Endometrial microvascular endothelial cells (primary cell): ENCODE measurements around the gene PSTPIP2. TPM values are rescaled to one million over a fixed set of nuclear protein-coding genes. Genes with fewer than 3 reads are reported as not detected.
"Not testable (repeated sequence)": the region's sequence is repeated elsewhere in the genome, so short reads cannot be mapped to it uniquely, and the experiment has no call there.

Experiments used
- in situ Hi-C: cut with HindIII; loops from 2 replicates; pipeline ENCODE4 v1.10.0; 2017; ENCODE audit warnings: low sequenced_read_pairs, low pct_unique_long_range_greater_than_20kb; ENCODE audit errors: inconsistent ontology term
- total RNA-seq: library from RNA; depleted of rRNA; stranded (reverse); fragments of >200 nt; gene quantifications from one replicate; pipeline ENCODE4 v1.2.3, GENCODE V29; 2015; ENCODE audit errors: inconsistent ontology term

Gene PSTPIP2, protein sequence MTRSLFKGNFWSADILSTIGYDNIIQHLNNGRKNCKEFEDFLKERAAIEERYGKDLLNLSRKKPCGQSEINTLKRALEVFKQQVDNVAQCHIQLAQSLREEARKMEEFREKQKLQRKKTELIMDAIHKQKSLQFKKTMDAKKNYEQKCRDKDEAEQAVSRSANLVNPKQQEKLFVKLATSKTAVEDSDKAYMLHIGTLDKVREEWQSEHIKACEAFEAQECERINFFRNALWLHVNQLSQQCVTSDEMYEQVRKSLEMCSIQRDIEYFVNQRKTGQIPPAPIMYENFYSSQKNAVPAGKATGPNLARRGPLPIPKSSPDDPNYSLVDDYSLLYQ
- total RNA-seq = 6.8 TPM

DNA sequence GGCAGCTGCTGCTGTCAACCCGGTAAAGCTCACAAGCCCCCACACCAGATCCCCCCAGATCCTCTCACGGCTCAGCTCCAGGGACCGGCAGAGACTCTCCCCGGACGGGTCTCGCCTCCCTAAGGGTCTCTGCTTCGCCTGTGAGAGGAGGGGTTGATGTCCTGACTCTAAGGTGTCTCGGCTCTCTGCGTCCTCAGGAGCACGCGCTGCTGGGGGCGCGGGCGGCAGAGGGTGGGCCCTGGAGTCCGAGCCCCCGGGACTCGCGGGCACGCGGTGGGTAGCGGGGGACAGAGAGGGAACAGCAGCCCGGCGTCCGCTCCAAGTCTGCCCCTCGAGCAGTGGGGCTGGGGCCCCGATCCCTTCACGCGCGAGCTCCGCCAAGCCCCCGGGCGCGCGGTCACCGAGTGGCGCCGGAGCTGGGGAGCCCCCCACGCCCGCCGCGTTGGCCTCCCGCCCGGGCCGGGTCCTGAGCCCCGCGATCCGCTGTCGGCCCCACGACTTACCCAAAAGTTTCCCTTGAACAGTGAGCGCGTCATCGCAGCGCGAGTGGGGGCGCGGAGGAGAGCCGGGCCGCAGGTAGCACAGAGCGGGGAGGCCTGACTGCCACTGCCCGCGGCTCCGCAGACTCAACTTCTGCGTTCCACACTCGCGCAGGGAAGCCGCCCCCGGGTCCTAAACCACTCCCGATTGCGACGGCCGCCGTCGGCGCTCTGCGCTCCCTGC, at the start of gene PSTPIP2:
Gene PSTPIP2, minus strand, starts transcription at position 608 of the 723 bp plus-strand sequence. Its CDS starts 72 bp downstream, at position 536.
- in situ Hi-C loops = no loop called here

DNA sequence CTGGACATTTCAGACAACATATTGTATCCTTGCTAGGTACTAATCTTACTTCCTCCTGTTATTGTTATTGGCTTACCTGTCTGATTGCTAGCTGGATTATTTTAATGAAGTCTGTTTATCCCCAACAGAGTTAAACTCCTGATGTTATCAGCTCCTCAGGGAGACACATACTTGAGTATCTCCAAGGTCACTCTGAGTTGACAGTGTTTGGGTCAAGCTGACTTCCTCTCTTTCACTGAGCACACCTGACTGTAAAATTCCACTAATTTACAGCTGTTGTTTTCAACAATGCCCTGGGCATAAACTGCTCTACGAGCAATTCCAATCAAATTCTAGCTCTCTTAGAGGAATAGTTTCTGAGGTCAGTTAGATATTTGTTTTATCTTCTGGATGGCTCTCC, 41.7 kb upstream of the PSTPIP2 start:
- in situ Hi-C loops = no loop called here

DNA sequence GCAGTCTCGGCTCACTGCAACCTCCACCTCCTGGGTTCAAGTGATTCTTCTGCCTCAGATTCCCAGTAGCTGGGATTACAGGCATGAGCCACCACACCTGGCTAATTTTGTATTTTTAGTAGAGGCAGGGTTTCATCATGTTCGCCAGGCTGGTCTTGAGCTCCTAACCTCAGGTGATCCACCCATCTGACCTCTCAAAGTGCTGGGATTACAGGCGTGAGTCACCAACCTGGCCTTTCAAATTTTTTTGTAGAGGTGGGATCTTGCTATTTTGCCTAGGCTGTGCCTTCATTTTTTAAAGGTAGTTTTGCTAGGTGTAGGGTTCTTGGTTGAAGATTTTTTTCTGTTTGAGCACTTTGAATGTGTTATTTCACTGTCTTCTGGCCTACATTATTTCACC, 38.3 kb upstream of the PSTPIP2 start:
- in situ Hi-C loops = no loop called here

DNA sequence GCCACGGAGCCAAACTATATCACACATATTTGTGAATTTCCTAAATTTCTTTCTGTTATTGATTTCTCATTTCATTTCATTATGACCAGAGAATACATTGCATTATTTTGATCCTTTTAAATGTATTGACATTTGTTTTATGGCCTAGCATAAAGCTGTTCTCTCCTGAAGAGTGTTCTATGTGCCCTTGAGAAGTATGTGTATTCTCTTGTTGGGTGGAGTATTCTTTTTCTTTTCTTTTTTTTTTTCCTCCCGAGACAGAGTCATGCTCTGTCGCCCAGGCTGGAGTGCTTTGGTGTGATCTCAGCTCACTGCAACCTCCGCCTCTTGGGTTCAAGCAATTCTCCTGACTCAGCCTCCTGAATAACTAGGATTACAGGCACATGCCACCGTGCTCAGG, 37.3 kb upstream of the PSTPIP2 start:
- in situ Hi-C loops = no loop called here

DNA sequence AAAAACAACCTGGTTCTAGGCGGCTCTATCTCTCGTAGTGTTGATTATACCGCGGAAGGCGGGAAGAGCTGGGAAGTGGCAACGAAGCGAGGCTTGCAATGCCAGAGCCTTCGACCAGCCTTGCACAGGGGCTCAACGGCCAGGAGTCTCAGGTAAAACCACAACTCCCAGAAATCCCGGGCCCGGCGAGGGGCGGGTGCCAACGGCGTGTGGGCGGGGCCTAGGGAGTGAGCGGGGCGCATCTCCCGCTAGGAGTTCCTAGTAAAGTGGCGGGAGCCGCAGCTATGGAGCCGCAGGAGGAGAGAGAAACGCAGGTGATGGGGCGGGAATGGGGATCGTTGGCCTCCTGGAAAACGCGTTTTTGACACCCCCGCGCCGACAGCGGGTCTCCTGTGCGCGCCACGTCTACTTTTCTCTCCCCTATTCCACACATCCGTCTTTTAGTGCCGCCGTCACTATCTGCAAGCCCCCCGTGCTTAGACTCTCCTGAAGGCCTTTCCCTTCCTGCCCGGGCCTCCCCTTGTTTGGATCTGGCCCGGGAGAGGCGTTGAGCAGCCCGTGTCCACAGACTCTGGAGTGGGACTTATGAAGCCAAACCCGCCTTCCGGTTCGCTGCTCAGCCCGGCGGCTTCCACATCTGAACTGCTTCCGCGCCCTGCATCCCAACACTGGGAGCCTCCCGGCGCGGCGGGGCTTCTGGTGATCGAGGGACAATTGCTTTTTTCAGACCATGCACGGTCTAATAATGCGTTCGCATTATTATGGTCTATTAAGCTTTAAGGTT, 32.3 kb upstream of the PSTPIP2 start, which contains the start of gene HAUS1:
Gene HAUS1, plus strand, starts transcription at position 258 of the 784 bp plus-strand sequence. Its CDS starts 27 bp downstream, at position 285.
- in situ Hi-C loops = no loop called here

DNA sequence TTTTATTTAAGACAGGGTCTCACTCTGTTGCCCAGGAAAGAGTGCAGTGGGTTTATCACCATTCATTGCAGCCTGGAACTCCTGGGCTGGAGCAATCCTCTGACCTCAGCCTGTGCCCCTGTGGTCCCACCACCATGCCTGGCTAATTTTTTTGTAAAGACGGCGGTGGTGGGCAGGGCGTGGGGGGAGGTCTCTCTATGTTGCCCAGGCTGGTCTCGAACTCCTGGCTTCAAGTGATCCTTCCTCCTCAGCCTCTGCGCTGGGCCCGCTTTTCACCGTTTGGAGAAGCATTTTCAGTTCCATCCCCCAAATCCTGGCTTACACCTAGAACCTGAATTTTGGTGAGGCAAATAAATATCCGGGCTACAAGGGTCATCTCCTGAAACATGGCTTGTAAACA, 27.4 kb upstream of the PSTPIP2 start:
- in situ Hi-C loops = no loop called here

DNA sequence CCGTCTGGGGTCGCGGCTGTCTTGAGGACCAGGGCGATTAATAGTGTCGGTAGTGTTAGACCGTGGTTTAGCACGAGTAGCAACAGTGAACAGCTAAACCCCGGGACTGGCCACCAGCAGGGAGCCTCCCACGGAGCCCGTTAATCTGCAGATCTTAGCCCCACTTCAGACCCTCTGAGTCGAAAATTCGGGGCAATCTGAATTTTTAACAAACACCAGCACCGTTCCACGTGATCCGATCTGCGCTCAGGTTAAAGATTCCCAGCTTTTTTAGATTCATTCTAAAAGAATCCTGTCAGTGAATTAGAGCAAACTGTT, 26.5 kb upstream of the PSTPIP2 start:
- in situ Hi-C loops = no loop called here

DNA sequence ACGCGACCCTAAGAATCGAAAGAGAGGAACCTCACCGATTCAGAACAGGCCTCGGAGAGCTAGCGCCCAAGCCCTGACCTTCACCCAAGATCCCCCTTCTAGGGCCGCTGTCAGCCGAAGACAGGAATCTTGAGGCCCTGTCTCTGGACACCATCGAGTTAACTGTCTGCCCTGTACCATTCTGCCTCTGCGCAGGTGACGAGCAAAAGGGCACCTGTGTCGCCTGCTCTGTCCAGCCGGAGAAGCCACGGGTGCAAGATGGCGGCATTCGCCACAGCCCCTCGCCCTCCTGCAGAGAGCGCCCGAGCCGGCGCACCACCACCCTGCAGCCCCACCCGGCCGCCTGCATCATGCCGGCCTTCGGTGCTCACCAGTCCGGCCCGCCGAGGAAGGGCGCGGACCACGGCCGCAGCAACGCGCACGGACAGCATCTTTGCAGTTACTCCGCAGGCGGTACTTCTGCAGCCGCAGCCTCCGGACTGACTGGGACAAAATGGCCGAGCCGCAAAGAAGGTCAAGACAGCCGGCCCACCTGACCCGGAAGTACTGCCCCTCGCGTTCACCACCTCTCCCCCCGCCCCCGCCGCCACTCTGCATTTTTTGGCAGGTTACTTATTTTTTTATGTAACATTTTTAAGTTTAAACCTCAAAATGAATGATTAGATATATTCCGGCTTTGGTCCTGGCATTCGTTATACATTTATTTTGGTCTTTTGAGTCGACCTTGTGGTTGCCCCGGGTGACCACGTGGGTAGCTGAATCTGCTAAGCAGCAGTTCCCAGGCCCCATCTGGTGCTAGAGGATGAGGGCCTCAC, 25.9 kb upstream of the PSTPIP2 start, which contains the start of gene ATP5F1A:
Gene ATP5F1A, minus strand, starts transcription at position 496 of the 815 bp plus-strand sequence. Its CDS starts 65 bp downstream, at position 431.
- in situ Hi-C loops = no loop called here

DNA sequence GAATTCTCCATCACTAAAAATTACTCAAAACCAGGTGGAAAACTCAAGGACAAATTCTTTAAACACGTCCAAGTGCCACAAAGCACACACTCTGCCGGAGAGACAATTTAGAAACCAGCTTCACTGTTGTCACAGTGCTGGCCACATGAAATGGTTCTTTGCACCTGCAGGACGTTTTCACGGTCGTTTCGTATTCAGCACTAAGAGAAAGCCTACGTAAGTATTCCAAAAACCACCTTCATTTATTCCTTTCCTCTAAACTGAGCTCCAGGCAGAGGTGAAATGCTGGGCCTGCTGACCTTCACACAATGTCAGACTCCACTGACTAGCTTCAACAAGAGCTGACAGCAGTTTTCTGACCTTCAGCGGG, 25.4 kb upstream of the PSTPIP2 start:
- in situ Hi-C loops = no loop called here

DNA sequence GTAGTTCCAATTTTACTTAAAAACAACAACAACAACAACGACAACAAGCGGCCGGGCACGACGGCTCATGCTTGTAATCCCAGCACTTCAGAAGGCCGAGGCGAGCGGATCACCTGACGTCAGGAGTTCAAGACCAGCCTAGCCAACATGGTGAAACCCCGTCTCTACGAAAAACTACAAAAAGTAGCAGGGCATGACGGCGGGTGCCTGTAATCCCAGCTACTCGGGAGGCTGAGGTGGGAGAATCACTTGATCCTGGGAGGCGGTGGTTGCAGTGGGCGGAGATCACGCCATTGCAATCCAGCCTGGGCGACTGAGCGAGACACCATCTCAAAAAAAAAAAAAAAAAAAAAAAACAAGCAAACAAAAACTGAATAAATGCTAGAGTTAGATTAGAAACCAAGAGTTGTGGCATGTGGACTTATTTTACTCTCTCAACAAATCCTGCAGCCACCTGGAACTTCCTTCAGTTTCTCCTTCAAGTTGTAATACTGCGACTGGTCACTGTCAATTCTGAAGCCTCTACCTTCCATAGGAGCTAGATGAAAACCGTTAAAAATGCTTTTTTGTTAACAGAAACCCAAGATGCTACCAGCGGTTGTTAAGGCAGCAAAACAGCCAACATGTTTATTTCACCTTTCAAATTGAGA, 24.7 kb upstream of the PSTPIP2 start:
- in situ Hi-C loops = no loop called here

DNA sequence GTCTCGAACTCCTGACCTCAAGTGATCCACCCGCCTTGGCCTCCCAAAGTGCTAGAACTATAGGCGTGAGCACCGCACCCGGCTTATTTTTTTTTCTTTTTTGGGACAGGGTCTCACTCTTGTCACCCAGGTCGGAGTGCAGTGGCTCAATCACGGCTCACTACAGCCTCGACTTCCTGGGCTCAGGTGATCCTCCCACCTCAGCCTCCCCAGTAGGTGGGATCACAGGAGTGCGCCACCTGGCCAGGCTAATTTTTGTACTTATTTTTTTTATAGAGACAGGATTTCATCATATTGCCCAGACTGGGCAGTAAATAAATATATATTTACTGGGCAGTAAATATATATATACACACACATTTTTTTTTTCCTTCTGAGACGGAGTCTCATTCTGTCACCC, 23.5 kb upstream of the PSTPIP2 start:
- in situ Hi-C loops = no loop called here

DNA sequence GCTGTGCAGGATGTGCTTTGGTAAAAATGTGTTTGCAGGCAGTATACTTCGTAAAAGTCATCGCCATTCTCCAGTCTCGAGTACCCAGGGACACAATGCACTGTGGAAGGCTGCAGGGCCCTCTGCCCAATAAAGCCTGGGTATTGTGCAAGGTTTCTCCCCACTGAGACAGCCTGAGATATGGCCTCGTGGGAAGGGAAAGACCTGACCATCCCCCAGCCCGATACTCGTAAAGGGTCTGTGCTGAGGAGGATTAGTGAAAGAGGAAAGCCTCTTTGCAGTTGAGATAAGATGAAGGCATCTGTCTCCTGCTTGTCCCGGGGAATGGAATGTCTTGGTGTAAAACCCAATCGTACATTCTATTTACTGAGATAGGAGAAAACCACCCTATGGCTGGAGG, 16.4 kb upstream of the PSTPIP2 start:
- in situ Hi-C loops = not testable (repeated sequence)

DNA sequence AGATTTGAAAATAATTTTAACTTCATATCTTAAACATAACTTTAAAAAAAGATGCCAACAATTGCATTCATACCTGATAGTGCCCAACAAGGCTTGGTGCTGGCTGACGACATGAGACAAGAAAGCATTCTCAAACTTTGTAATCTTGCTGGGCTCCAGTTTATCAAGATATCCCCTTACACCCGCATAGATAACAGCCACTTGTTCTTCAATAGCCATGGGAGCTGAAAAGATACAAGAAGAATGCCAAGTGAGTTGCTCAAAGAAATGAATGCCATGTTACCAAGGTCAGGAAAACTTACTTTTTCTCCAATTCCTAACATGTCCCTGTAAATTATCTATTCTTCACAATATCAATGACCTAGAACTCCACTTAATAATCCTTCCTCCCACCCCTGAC, 12.4 kb upstream of the PSTPIP2 start:
- in situ Hi-C loops = no loop called here

DNA sequence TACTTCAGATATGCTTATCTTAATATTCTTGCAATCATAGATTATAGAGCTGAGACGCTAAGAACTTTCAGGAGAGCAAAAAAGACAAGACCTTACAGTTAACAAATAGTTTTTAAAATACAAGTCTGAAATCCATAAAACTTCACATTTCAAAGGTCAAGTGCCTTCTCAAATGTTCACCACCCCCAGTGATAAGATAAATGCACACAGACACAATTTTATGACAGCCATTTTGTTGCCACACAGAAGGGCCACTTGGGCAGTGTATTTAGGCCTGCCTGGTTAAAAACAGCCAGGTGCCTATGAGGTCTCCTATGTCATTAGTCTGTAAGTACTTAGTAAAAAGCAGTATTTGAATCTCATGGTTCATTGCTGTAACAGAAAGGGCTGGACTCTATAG, 8.1 kb upstream of the PSTPIP2 start:
- in situ Hi-C loops = no loop called here

DNA sequence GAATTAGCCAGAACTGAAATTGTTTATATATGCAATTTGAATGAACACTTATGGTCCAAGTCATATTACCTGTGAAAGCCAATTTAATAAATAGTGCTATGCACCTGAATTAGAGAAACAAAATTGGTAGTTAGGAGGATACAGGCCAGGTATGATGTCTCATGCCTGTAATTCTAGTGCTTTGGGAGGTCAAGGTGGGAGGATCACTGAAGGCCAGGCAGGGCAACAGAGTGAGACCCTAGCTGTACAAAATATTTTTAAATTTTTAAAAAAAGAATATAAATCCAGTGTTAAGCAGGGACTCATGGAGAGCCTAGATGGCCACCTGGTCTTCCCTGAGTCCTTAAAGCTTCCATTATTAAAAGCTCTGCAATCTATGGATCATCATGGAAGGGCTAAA, 7.3 kb upstream of the PSTPIP2 start:
- in situ Hi-C loops = no loop called here

DNA sequence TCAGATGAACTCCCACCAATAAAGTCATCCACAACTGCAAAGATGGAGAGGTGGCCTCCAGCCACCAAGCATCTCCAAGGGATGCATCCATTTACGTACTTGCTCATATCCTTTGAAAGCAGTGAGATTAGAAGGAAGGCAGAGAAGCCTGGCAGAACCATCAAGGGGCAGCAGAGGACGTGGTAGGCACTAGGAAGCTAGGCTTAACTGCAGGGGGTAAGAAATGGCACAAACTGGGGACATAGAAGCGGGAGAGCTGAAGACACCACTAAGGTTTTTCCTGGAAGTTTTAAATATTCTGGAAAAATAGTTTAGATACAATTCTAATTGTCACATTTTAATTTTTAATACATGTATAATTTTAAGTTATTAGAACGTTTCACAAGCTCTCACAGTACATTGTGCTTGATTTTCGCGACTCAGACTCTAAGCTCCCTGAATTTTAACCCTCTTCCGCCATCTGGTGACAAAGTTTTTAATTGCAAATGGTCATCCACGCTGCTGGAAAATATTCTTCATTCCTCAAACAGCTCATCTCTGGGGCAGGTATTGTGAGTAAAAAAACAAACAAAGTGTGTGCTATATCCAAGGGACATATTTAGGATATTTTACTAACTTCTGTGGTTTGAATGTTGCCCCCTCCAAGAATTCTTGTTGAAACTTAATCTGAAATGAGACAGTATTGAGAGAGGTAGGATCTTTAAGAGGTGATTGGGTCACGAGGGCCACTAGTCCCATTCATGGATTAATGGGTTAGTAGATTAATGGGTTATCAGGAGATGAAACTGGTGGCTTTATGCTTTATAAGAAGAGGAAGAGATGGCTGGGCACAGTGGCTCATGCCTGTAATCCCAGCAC, 1.6 kb upstream of the PSTPIP2 start:
- in situ Hi-C loops = no loop called here

DNA sequence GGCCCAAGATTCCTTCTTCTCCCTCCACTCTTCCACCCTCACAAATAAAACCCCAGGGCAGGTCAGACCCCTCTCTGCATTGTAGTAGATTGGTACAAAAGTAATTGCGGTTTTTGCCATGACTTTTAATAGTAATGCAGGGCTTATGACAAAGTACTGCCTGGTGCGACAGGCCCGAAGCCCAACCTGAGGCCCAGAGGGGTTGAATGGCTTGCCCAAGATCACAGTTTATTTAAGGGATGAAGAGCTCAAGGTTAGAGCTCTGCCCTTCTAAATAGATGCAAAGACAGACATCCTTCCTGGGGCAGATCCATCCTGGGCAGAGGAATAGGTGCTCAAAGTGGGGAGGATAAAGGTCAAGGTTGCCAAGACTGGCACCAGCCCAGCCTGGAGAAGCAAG, 899 bp upstream of the PSTPIP2 start:
- in situ Hi-C loops = no loop called here
